Brain microvascular endothelial cell (primary cell): ENCODE measurements around the gene RPP25L.

Source experiments
- DNase-seq: peaks from one replicate; pipeline ENCODE4 v3.0.0-alpha.2; 2020
- H3K27ac ChIP-seq: fragments of 250-450 bp; sonication (Bioruptor Pico); 2 replicates; pipeline ENCODE4 v1.5.1; 2020; ENCODE audit warnings: mild to moderate bottlenecking, moderate library complexity
- H3K27me3 ChIP-seq: fragments of 250-450 bp; sonication (Bioruptor Pico); replicated peaks from 2 replicates; pipeline ENCODE4 v1.5.1; 2020; ENCODE audit warnings: mild to moderate bottlenecking
- H3K36me3 ChIP-seq: fragments of 250-450 bp; sonication (Bioruptor Pico); replicated peaks from 2 replicates; pipeline ENCODE4 v1.5.1; 2020; ENCODE audit warnings: mild to moderate bottlenecking
- H3K4me3 ChIP-seq: 2 replicates; pipeline ENCODE4 v1.5.1; 2011; ENCODE audit warnings: low read depth, mild to moderate bottlenecking, control low read depth, low read length, moderate library complexity
- CTCF ChIP-seq: IDR thresholded peaks from 2 replicates; pipeline ENCODE4 v1.5.1; 2011; ENCODE audit warnings: low read depth, mild to moderate bottlenecking, moderate library complexity, low read length, control low read depth, inconsistent platforms; ENCODE audit errors: missing control alignments
- in situ Hi-C: cut with HindIII; loops from 2 replicates; pipeline ENCODE4 v1.10.0; 2017; ENCODE audit warnings: low sequenced_read_pairs, low pct_ligation_motif_present

Gene RPP25L

GRCh38 chr9:34573599-34574325 is 38.1 kb downstream of the RPP25L start:
- H3K4me3 ChIP-seq = no peak overlapping the region
- peaks cover 40% of the 10 kb centered on the region for H3K27me3 ChIP-seq
- no peak for TF ChIP-seq CTCF
- in situ Hi-C loops = no loop called here
- DNase-seq = no peak
- no peaks in the 10 kb centered on the region for H3K36me3 ChIP-seq
- H3K27ac ChIP-seq = no peak overlapping the region

- Histone ChIP-seq H3K27me3 (peaks cover 37% of the 10 kb centered on the region), H3K36me3 (no peaks in the 10 kb centered on the region), H3K27ac (no peak overlapping the region), H3K4me3 (no peak overlapping the region)
- no peak for TF ChIP-seq CTCF
- in situ Hi-C loops = no loop called here
- DNase-seq = no peak
These were observed 39.3 kb downstream of the RPP25L start for GRCh38 chr9:34572628-34573027.

- Histone ChIP-seq H3K27me3 (peaks cover 35% of the 10 kb centered on the region), H3K36me3 (no peaks in the 10 kb centered on the region), H3K27ac (no peak overlapping the region), H3K4me3 (no peak overlapping the region)
- DNase-seq = no peak
- no peak for TF ChIP-seq CTCF
- in situ Hi-C loops = no loop called here
These were observed 39.8 kb downstream of the RPP25L start for GRCh38 chr9:34572092-34572491.

- no peak overlapping the region for H3K4me3 ChIP-seq
- DNase-seq = no peak
- in situ Hi-C loops = no loop called here
- peaks cover 28% of the 10 kb centered on the region for H3K27me3 ChIP-seq
- H3K27ac ChIP-seq = no peak overlapping the region
- TF ChIP-seq CTCF = no peak
- no peaks in the 10 kb centered on the region for H3K36me3 ChIP-seq
These were observed 40.5 kb downstream of the RPP25L start for GRCh38 chr9:34571481-34571810.

- in situ Hi-C loops = no loop called here
- Histone ChIP-seq H3K27me3 (peaks cover 24% of the 10 kb centered on the region), H3K36me3 (no peaks in the 10 kb centered on the region), H3K27ac (no peak overlapping the region), H3K4me3 (no peak overlapping the region)
- no peak for DNase-seq
- TF ChIP-seq CTCF = no peak
These were observed 41.0 kb downstream of the RPP25L start for GRCh38 chr9:34570809-34571480.
